ENCODE results near the gene SHISA2.

DNA sequence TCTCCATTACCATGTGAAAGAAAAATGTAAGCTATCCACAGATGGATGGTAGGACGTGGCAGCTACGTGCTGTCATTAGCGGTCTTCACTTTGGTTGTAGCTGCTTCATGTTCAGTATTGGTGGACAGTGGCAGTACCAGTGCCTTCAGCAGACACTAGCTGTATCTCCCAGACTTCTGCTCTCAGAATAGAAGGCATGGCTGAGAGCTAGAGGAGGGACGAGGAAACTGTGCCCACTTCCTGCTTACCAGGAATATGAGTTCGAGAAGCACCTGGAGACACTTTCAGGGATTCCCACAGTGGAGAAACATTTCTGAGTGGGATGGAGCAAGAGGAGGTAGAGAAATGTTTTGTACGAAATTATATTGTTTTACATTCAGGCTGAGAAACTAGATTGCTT is 6.9 kb upstream of the SHISA2 start:
- TF ChIP-seq POLR2A (IDR thresholded peaks at IDR 0.05) (no peak), EP300 (IDR thresholded peaks at IDR 0.05; ENCODE audit: low read depth) (no peak)
- TF ChIP-seq, protein P1, sequence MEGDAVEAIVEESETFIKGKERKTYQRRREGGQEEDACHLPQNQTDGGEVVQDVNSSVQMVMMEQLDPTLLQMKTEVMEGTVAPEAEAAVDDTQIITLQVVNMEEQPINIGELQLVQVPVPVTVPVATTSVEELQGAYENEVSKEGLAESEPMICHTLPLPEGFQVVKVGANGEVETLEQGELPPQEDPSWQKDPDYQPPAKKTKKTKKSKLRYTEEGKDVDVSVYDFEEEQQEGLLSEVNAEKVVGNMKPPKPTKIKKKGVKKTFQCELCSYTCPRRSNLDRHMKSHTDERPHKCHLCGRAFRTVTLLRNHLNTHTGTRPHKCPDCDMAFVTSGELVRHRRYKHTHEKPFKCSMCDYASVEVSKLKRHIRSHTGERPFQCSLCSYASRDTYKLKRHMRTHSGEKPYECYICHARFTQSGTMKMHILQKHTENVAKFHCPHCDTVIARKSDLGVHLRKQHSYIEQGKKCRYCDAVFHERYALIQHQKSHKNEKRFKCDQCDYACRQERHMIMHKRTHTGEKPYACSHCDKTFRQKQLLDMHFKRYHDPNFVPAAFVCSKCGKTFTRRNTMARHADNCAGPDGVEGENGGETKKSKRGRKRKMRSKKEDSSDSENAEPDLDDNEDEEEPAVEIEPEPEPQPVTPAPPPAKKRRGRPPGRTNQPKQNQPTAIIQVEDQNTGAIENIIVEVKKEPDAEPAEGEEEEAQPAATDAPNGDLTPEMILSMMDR (IDR thresholded peaks at IDR 0.05) = no peak

All from transverse colon (tissue), 3 donors.